Tibial artery (tissue), 4 donors: ENCODE results near the gene ZBTB43.

Experiments used
- DNase-seq, 2 donors: peaks; one replicate each; pipeline ENCODE4 v3.0.0-alpha.2; 2019
- H3K27ac ChIP-seq, 2 donors: fragments of 200-600 bp; sonication (generic) in 1 of 2; 1 replicate in 1 of 2; 2 replicates in 1 of 2; pipeline ENCODE4 v1.5.1; 2018 to 2019; ENCODE audit warnings: mild to moderate bottlenecking in 1 of 2
- H3K27me3 ChIP-seq, 2 donors: fragments of 200-600 bp; sonication (generic) in 1 of 2; one replicate each; pipeline versions ENCODE4 v1.5.1 to v1.6.0; 2016 to 2019
- H3K36me3 ChIP-seq, 3 donors: fragments of 200-600 bp; sonication (generic) in 2 of 3; one replicate each; pipeline ENCODE4 v1.5.1; 2016 to 2019; ENCODE audit warnings: mild to moderate bottlenecking in 2 of 3
- H3K4me1 ChIP-seq, 4 donors: fragments of 200-600 bp; sonication (generic) in 2 of 4; 1 replicate in 3 of 4; 2 replicates in 1 of 4; pipeline ENCODE4 v1.5.1; 2016 to 2019
- H3K4me3 ChIP-seq, 2 donors: fragments of 200-600 bp; sonication (generic) in 1 of 2; 1 replicate in 1 of 2; 2 replicates in 1 of 2; pipeline ENCODE4 v1.5.1; 2018 to 2019; ENCODE audit warnings: mild to moderate bottlenecking in 2 of 2
- H3K9me3 ChIP-seq, 3 donors: fragments of 200-600 bp; sonication (generic) in 1 of 3; one replicate each; pipeline ENCODE4 v1.5.1; 2016 to 2019
- intact Hi-C: fragments of 100-400 bp; cut with DNase I; formaldehyde crosslinking; loops from one replicate; pipeline ENCODE4 v1.15.0; 2023; ENCODE audit warnings: low total_unique reads
- TF ChIP-seq, protein P1 (sequence below), 2 experiments: fragments of 200-600 bp in 1 of 2; fragments of 450-650 bp in 1 of 2; IDR thresholded peaks; one replicate each; pipeline ENCODE4 v1.5.1; 2017 to 2019; ENCODE audit warnings: antibody characterized with exemption in 2 of 2, mild to moderate bottlenecking in 1 of 2, moderate library complexity in 1 of 2

Gene ZBTB43

DNA sequence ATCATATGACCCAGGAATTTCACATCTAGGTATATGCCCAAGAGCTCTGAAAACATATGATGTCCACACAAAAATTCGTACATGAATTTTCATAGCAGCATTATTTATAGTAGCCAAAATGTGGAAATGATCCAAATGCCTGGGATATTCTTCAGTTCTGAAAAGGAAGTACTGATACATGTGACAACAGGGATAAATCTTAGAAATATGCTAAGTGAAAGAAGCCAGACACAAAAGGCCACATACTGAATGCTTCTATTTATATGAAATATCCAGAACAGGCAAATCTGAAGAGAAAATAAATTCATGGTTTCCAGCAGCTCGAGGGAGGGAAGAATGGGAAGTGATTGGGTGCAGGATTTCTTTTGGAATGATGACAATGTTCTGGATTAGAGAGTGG, 16.8 kb upstream of the ZBTB43 start:
- TF ChIP-seq, protein P1, sequence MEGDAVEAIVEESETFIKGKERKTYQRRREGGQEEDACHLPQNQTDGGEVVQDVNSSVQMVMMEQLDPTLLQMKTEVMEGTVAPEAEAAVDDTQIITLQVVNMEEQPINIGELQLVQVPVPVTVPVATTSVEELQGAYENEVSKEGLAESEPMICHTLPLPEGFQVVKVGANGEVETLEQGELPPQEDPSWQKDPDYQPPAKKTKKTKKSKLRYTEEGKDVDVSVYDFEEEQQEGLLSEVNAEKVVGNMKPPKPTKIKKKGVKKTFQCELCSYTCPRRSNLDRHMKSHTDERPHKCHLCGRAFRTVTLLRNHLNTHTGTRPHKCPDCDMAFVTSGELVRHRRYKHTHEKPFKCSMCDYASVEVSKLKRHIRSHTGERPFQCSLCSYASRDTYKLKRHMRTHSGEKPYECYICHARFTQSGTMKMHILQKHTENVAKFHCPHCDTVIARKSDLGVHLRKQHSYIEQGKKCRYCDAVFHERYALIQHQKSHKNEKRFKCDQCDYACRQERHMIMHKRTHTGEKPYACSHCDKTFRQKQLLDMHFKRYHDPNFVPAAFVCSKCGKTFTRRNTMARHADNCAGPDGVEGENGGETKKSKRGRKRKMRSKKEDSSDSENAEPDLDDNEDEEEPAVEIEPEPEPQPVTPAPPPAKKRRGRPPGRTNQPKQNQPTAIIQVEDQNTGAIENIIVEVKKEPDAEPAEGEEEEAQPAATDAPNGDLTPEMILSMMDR (IDR thresholded peaks at IDR 0.05): no peak
- DNase-seq: no peak
- peaks cover 0 to 22% of the 10 kb centered on the region in 2 donors for H3K27me3 ChIP-seq
- H3K4me3 ChIP-seq: no peak overlapping the region
- intact Hi-C loops: no loop called here
- no peak overlapping the region for H3K27ac ChIP-seq
- H3K4me1 ChIP-seq: peaks cover 0 to 4% (median 0%) of the 10 kb centered on the region in 4 donors
- H3K36me3 ChIP-seq: no peaks in the 10 kb centered on the region
- no peaks in the 10 kb centered on the region for H3K9me3 ChIP-seq

DNA sequence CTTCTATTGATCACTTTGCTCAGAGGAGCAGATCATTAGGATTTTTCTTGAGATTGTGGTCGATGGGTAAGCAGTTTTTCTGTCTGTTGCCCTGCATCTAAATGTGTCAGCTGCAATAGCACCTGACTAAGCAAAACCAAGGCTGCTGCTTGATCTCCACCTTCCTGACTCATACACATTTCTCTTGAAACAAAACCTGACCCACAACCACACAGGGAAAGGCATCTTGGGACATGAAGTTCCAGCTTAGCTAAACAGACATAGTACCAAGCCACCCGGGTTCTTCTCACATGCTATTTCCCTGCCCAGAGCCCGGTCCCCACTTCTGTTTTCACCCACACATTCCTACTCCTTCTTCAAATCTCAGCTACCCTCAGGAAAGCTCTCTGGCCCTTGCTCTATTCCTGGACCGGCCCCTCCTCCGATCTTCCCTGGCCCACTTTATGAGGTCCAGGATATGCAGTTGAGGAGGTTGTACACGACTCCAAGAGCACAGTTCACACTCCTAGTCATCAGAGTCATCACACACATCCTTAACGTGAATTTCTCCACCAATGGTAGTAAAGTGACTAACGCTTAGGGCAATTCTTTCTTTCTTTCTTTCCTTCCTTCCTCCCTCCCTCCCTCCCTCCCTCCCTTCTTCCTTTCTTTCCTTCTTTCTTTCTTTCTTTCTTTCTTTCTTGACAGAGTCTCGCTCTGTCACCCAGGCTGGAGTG, 16.0 kb upstream of the ZBTB43 start:
- no peaks in the 10 kb centered on the region for H3K9me3 ChIP-seq
- DNase-seq: no peak
- H3K27ac ChIP-seq: no peak overlapping the region
- peaks cover 0 to 4% (median 0%) of the 10 kb centered on the region in 4 donors for H3K4me1 ChIP-seq
- TF ChIP-seq, protein P1 (IDR thresholded peaks at IDR 0.05): no peak
- intact Hi-C loops: no loop called here
- no peak overlapping the region for H3K4me3 ChIP-seq
- no peaks in the 10 kb centered on the region for H3K36me3 ChIP-seq
- H3K27me3 ChIP-seq: peaks cover 0 to 22% of the 10 kb centered on the region in 2 donors

DNA sequence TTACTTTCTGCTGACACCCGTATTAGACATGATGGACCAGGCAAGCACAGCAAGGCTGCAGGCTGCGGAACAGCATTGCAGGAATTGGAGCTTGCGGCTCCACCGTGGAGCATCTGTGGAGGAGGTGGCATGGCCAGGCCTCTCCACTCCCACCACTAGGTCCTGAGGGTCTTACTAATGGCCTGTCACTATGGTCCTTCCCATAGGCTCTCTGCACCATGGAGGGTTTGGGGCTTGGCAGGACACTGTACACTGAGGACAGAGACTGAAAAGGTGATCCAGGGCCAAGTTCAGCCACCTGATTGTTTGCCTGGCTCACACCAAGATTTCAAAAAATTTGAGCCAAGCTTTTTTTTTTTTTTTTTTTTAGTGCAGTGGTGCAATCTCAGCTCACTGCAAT, 14.3 kb upstream of the ZBTB43 start:
- no peaks in the 10 kb centered on the region for H3K36me3 ChIP-seq
- intact Hi-C loops: no loop called here
- DNase-seq: no peak
- peaks cover 0 to 30% of the 10 kb centered on the region in 2 donors for H3K27me3 ChIP-seq
- H3K9me3 ChIP-seq: no peaks in the 10 kb centered on the region
- no peak overlapping the region for H3K4me3 ChIP-seq
- TF ChIP-seq, protein P1 (IDR thresholded peaks at IDR 0.05): no peak
- peaks cover 0 to 4% (median 0%) of the 10 kb centered on the region in 4 donors for H3K4me1 ChIP-seq
- no peak overlapping the region for H3K27ac ChIP-seq

- Histone ChIP-seq H3K36me3 (no peaks in the 10 kb centered on the region), H3K9me3 (peaks cover 0 to 5% (median 0%) of the 10 kb centered on the region in 3 donors), H3K4me3 (no peak overlapping the region), H3K4me1 (peaks cover 0 to 4% (median 0%) of the 10 kb centered on the region in 4 donors), H3K27me3 (peaks cover 0 to 30% of the 10 kb centered on the region in 2 donors), H3K27ac (no peak overlapping the region)
- TF ChIP-seq, protein P1 (IDR thresholded peaks at IDR 0.05): no peak
- DNase-seq: no peak
- intact Hi-C loops: no loop called here
Measured at GRCh38 chr9:126791406-126792230, 13.2 kb upstream of the ZBTB43 start.

GRCh38 chr9:126793686-126794417, 11.0 kb upstream of the ZBTB43 start:
- Histone ChIP-seq H3K27me3 (peaks cover 0 to 30% of the 10 kb centered on the region in 2 donors), H3K9me3 (peaks cover 0 to 5% (median 0%) of the 10 kb centered on the region in 3 donors), H3K4me3 (no peak overlapping the region), H3K4me1 (no peaks in the 10 kb centered on the region), H3K36me3 (no peaks in the 10 kb centered on the region), H3K27ac (no peak overlapping the region)
- DNase-seq: no peak
- TF ChIP-seq, protein P1 (IDR thresholded peaks at IDR 0.05): no peak
- intact Hi-C loops: no loop called here
